Stimulated activated CD4-positive, alpha-beta T cell treated with anti-CD3 and anti-CD28 coated beads, Interleukin-2, amount 100 ng/mL, for 4 hours (primary cell): ENCODE measurements around the gene PILRA.
"Not testable (repeated sequence)": the region's sequence is repeated elsewhere in the genome, so short reads cannot be mapped to it uniquely, and the experiment has no call there.

Experiments
- DNase-seq: peaks from one replicate; pipeline ENCODE4 v3.0.0-alpha.2; 2020; ENCODE audit warnings: low read depth

Gene PILRA

DNA sequence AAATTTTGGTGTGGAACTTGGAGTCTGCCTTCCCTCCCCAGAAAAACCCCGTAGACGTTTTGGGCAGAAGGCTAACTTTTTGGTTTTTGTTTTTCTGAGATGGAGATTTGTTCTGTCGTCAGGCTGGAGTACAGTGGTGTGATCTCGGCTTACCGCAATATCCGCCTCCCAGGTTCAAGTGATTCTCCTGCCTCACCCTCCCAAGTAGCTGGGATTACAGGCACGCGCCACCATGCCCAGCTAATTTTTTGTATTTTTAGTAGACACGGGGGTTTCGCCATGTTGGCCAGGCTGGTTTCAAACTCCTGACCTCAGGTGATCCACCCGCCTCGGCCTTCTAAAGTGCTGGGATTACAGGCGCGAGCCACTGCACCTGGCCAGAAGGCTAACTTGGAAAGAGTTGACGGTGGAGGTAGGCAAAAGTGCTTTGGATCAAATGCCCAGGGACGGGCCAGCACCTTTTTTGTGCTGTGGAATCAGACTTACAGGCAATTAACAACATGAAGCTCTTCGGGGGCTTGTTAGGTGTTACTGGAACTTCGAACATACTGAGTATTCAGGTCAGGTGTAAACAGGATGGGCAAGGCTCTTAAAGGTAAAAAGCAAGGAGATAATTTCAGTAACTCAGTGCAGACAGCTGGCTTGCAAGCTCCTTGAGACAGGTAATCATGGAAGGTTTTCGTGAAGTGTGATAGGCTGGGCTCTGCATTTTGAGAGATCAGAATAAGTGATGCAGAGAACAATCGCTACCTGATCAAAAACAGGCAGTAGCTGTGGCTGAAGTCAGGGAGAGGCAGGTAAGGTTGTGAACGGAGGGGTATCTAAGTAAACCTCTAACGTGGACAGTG is 61.2 kb downstream of the PILRA start:
- DNase-seq = no peak

DNA sequence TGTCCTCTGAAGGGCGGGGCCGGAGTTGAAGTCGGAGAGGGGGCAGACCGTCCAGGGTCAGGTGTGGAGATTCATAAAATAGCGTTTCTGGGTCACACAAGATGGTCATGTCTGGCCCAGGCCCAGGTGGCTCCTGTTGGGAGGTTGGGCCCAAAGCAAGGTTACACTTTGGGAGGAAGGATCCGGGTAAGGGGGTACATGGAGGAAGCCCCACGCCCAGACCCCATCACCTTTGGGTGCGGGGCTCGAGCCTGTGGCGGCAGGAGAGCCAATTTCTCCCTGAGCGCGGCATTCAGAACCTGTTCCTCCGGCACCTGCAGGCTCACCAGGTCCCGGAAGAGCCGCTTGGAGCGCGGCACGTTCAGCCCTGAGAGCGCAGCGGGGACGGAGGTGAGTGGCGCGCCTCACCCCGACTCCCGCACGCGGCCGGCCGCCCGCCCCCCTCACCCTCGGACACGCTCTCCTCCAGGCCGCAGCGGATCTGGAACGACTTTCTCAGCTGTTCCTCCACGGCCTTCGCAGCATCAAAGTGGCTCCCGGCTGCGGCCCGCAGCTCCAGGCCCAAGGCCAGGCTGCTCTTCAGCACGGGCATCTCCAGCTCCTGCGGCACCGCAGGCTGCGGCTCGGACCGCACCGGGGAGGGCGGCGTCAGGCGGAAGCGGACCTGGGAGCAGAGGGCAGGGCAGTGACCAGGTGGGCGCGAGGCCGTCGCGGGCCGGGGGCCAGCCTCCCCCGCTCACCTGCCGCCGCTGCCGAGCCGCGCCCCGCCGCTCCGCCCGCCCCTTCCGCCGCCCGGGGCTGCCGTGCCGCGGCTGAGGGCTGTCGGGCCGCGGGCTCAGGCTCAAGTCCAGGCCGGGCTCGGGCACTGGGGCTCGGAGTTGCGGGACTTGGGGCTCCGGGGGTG is 62.4 kb downstream of the PILRA start:
- DNase-seq = peak; percentile 35

DNA sequence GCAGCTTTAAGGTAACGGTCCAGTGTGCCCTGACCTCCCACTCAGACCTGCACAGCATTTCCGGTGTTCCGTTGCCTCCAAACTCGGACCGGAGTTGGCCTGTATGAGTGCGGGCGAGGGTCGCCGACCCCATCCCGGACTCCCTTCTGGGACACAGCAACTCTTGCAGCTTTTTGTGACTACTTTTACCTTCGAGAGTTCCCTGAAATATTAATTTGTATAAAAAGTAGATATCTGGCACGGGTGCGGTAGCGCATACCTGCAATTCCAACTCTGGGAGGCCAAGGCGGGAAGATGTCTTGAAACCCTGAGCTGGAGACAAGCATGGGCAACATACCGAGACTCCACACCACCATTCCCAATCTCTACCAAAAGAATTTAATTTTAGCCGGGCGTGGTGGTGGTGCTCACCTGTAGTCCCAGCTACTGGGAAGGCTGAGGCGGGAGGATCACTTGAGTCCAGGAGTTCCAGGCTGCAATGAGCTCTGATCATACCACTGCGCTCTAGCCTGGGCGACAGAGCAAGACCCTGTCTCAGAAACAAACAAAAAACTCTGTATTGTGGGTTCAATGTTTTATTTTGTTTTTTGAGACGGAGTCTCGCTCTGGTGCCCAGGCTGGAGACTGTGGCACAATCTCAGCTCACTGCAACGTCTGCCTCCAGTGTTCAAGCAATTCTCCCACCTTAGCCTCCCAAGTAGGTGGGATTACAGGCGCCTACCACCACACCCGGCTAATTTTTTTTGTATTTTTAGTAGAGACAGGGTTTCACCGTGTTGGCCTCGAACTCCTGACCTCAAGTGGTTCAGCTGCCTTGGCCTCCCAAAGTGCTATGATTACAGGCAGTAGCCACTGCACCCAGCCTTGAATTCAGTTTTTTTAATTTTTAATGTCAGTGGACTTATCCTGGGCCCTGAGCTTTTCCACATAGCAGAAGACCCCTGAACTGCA is 64.1 kb downstream of the PILRA start:
- DNase-seq = no peak

DNA sequence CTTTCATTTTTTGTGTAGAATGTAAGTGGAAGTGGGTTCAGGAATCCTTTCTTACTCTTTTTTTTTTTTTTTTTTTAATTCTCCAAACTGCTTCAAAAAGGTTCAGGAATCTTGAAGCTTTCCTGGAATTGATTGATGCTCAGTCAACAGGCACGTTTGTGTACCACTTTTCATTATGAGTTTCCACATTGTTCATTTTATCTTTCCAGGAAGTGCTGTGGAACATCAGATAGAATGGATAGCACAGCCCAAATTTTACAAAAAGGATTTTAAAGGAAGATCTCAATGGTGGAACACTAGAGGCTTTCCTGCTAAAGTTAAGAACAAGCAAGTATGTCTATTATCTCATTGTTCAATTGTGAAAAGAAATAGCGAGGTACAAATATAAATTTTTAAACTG is 64.9 kb downstream of the PILRA start:
- no peak for DNase-seq

DNA sequence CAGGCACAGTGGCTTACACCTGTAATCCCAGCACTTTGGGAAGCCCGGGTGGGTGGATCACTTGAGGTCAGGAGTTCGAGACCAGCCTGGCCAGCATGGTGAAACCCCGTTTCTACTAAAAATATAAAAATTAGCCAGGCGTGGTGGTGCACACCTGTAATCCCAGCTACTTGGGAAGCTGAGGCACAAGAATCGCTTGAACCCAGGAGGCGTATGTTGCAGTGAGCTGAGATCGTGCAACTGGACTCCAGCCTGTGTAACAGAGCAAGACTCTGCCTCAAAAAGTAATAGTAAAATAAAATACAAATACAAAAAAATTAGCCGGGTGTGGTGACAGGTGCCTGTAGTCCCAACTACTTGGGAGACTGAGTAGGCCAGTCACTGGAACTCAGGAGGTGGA is 65.4 kb downstream of the PILRA start:
- not testable (repeated sequence) for DNase-seq

DNA sequence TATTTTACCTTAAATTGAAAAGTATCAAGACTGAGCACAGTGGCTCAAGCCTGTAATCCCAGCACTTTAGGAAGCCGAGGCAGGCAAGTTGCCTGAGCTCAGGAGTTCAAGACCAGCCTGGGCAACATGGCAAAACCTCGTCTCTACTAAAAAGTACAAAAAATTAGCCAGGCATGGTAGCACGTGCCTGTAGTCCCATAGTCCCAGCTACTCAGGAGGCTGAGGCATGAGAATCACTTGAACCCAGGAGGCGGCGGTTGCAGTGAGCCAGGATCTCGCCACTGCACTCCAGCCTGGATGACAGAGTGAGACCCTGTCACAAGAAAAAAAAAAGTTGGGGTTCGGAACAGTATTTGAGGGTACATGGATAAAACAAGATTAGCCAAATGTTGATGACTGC is 66.0 kb downstream of the PILRA start:
- DNase-seq = not testable (repeated sequence)

DNA sequence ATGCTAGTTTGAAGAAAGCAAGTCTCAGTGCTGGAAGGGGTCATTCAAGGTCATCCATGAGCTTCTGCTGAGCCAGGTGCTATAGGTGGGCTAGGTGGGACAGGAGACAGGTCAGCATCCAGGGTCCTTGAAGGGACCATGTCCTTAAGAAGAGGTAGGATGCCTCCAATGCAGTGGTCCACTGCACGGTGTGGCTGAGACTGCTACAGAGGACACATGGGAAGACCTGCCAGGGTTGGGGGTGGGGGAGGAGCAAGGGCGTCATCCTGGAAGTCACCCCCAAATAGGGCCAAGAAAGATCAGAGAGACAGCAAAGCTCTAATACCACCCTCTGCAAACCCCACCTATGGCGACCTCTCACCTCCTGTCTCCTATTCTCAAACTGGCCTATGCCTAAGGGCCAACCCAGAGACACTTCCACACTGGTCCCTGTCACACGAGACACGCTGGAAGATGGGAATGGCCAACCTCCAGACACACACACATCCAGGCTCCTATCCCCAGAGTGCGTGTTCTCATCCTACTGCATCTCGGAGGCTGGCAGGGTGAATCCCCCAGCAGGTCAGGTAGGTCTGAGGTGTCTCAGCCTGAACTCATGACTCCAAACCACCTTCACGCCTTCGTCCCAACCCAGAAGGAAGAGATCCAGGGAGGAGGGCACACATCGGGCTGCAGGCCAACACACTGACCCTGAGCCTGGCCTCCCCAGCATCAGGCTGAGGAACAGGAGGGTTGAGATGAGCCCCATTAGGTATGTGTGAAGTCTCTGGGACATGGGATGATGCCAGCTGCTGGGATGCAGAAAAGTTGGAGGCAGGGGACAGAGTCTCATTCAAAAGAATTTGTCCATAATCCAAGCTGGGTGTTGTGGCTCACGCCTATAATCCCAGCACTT is 68.6 kb downstream of the PILRA start:
- DNase-seq = no peak

DNA sequence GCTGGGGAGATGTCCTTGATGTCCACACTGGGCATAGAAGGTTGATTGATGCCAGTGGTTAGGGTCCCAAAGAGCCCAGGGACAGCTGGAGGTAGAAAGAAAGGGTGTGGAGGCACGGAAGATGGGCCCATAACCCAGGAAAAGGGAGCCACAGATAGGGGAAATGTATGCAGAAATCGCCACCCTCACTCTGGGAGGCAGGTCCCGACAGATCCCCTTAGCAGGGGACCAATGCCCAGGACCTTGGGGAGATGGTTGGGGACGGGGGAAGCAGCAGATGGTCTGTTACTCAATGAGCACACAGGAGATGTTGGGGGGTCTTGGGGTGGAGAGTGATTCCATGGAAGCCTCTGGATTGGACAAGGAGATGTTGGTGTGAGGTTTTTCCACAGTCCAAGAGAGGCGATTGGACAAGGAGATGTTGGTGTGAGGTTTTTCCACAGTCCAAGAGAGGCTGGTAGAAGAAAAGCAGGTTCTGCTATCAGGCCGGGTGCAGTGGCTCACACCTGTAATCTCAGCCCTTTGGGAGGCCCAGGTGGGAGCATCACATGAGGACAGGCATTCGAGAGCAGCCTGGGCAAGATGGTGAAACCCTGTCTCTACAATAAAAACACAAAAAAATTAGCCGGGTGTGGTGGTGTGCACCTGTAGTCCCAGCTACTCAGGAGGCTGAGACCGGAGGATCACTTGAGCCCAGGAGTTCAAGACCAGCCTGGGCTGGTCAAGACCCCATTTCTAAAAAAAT is 70.0 kb downstream of the PILRA start:
- no peak for DNase-seq

DNA sequence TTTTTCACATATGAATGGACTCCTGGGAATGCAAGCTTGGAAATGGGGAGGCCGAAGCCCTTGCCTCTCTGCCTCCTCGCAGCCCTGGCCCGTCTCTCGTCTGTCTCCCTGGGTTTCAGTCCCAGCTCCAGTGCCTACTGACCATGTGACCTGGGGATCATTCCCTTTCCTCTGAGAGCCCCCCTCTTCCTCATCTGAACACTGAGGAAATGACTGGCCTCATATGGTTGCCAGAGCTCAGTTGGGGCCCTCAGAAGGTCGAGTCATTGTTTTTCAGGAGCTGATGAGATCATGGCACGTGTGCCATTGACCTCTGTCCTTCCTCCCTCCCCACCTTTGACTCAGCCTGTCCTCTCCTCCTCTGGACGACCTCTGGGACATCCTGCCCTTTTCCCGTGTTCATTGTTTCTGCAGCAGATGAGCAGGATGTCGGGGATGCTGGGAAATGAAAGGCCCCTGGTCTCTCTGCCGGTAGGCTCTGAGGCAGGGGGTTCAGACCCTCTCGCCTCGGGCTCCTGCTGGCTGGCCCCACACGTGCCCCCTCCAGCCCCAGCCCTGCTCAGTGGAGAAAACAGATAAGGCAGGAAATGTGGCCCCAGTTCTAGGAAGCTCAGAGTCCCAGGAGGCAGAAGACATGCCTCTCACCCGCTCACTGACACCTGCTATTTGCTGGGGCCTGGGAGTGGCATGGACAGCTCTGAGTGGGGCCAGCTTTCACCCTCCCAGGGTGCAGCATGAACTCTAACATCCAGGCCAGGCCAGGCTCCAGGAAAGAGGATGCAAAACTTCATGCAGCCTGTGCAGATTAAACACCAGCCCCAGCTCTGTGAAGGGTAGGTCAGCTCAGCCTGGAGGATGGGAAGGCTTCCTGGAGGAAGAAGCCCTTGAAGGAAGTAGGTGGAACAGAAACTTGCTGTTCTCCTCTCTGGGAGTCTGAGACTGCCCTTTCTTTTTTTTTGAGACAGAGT is 71.3 kb downstream of the PILRA start:
- no peak for DNase-seq

DNA sequence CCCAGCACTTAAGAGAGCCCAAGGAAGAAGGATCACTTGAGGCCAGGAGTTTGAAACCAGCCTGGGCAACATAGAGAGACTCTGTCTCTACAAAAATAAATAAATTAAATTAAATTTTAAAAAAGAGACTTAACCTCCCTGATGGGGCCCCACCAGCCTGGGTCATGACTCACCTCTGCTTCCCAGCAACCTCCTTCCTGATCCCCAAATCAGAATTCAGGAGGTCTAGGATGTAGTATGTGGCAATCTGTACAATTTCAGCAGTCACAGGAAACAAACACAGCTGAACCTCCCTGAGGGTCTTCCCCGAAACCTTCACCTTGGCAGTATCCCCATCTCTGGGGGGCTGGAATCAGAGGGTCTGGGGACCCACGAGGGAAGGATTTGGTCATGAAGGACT is 72.8 kb downstream of the PILRA start:
- DNase-seq = no peak

DNA sequence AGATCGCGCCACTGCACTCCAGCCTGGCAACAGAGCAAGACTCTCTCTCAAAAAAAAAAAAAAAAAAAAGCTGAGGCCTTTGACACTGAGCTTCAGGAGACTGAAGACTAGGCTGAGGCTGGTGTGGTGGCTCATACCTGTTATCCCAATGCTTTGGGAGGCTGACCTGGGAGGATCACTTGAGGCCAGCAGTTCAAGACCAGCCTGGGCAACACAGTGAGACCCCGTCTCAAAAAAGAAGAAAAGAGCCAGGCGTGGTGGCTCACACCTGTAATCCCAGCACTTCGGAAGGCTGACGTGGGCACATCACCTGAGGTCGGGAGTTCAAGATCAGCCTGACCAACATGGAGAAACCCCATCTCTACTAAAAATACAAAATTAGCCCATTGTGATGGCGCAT is 74.1 kb downstream of the PILRA start:
- DNase-seq = not testable (repeated sequence)

DNA sequence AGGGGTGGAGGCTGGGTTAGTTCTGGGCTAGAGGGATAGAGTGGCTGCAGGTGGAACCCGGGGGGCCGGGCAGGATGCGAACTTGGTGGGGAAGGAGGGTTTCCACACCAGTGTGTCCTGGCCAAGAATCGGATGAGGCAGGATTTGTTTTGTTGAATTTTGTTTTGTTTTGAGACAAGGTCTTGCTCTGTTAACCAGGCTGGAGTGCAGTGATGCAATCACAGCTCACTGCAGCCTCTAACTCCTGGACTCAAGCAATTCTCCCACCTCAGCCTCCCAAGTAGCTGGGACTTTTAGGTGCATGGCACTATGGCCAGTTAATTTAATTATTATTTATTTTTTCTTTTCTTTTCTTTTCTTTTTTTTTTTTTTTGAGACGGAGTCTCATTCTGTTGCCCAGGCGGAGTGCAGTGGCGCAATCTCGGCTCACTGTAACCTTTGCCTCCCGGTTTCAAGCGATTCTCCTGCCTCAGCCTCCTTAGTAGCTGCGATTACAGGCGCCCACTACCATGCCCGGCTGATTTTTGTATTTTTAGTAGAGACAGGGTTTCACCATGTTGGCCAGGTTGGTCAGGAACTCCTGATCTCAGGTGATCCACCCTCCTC is 76.0 kb downstream of the PILRA start:
- DNase-seq = no peak
